Stimulated activated CD4-positive, alpha-beta T cell treated with anti-CD3 and anti-CD28 coated beads, Interleukin-1b, Interleukin-23, amount 100 ng/mL, for 24 hours (primary cell): ENCODE measurements around the gene IQUB.
"Not testable (repeated sequence)": the region's sequence is repeated elsewhere in the genome, so short reads cannot be mapped to it uniquely, and the experiment has no call there.

Experiments
- DNase-seq, 4 experiments: peaks; one replicate each; pipeline ENCODE4 v3.0.0-alpha.2; 2020; ENCODE audit warnings: low read depth in 4 of 4, low spot score in 1 of 4

Gene IQUB

DNA sequence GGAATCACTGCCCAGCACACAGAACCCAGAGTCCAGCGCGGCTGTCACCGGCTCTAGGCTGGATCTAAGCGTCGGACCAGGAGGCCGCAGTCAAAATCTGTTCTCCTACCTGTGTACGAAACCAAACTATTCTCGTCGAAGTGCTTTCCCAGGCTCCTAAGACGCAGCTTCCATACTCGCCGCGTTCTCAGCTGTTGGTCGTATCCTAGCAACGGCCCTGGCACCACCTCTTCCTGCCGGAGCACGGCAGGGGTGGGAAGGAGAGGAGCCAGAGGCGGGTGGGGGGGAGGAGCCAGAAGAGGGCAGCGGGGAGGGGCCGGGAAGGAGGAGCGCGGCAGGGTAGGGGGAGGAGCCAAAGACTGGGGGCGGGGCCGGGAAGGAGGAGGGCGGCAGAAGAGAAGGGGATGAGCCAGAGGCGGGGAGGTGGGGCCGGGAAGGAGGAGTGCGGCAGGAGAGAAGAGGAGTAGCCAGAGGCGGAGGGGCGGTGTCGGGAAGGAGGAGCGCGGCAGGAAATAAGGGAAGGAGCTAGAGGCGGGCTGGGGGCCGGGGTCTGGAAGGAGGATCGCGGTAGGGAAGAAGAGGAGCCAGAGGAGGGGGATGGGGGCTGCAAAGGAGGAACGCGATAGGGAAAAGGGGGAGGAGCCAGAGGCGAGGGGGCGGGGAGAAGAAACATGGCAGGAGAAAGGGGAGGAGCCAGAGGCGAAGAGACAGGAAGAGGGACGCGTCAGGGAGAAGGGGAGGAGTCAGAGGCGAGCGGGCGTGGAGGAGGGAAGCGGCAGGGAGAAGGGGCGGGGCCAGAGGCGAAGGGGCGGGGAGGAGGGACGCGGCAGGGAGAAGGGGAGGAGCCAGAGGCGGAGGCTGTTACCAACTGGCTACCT, at the start of gene IQUB:
Gene IQUB, minus strand, starts transcription at position 213 of the 878 bp plus-strand sequence. CDS start 22,255 bp downstream, outside the sequence.
- DNase-seq, result peak; percentile 93 to 100 (median 94)

DNA sequence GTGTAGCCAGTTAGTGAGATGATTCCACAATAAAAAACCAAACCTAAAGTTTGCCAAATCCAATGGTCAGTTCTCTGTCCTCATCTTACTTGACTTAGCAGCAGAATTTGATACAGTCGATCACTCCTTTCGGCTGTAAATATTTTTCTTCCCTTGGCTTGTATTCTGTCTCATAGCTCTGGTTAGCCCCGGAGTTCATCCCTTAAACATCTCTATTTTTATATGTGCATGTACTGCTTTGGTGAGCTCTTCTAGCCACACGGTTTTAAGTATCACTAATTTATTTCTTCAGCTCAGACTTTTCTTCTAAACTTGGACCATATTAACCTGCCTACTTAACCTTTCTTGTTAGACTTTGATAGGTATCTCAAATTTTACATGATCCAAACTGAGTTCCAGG, 49.4 kb upstream of the IQUB start:
- no peak for DNase-seq

GRCh38 chr7:123581162-123581459, 46.7 kb upstream of the IQUB start:
- no peak for DNase-seq

DNA sequence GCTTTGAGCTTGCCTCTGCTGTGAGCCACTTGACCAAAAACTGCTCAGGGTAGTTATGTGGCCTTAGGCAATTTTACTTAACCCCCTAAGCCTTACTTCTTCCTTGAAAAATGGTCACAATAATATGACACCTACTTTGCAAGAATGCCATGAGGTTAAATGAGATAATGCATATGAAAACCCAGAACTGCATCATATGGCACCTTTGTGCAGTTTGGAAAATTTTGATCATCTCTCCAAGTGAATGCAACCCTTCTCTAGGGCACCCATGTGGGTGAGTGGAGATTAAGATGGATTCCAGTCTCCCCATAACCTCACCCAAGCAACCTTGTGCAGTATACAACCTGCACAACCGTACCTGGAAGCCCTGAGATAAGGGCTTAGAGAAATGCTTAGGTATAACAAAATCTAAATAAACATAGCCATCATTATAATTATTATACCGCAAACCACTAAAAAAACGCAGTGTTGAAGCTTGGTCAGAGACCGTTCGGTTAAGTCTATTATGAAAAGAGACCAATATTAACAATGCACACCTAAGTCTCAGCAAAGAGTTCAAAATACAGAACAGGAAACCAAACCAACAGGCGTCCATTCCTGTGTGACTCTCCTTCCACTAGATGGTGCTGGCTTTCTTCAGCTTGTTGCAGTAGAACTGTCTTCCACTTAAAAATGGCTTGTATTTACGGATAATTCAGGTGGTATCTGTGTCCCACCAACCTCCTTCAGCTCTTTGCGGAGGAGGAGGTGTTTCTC, 46.2 kb upstream of the IQUB start:
- DNase-seq, result no peak

DNA sequence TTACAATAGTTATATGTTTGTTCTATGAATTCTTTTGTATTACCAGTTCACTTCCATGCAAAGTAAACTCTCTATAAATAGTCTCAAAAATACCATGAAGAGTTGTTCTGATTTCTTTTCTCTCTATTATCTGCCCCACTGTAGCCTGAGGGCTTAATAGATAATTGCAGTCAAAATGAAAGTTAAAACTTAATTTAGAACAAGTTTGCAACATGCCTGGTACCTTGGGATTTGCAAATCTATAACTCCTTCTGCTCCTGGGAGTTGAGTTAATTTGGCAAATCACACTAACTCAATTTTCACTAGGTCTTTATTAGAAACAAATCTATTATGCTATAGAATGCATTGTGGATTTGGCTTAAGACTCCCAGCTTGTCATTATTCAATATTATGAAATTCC, 45.0 kb upstream of the IQUB start:
- DNase-seq, result no peak

GRCh38 chr7:123573896-123574467, 39.6 kb upstream of the IQUB start:
- DNase-seq, result no peak

GRCh38 chr7:123573341-123573740, 38.9 kb upstream of the IQUB start:
- no peak for DNase-seq

GRCh38 chr7:123571684-123572083, 37.3 kb upstream of the IQUB start:
- no peak for DNase-seq

- DNase-seq, result no peak
Observed at GRCh38 chr7:123571187-123571586, 36.8 kb upstream of the IQUB start.

DNA sequence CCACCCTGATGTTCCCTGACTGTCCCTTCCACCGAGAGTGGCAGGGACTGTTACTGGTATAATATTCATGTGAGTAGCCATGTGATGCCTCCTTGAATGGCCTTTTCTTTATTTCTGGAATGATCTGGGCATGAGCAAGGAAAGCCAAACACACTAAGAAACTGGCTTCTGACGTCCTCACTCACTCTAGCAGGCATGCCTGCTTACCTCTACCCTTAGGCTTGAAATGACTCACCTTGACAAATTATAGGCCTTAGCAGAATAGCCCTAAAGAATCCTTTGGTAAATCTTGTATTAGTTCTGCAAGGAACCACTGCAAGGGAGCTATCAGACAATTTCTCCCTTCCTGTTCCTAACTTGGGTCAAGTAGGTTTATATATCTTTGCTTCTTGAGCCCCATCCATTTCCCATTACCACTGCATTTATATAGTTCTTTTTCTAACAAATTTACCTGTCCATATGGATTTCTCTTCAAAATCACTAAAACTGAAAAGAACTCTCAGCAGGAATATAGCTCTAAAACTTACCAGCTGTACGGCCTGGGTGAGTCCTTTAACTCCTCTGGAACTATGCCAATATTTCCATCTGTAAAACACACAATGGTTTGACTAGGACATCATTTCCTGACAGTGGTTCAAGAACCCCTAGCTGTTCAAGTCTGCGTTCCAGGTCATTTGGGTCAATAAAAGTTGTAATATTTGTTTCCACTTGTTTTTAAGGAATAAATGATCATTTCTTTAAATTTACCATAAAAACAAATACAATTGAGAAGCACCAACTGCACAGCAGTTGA, 36.2 kb upstream of the IQUB start:
- DNase-seq, result no peak

GRCh38 chr7:123569352-123570010, 35.1 kb upstream of the IQUB start:
- no peak for DNase-seq

DNA sequence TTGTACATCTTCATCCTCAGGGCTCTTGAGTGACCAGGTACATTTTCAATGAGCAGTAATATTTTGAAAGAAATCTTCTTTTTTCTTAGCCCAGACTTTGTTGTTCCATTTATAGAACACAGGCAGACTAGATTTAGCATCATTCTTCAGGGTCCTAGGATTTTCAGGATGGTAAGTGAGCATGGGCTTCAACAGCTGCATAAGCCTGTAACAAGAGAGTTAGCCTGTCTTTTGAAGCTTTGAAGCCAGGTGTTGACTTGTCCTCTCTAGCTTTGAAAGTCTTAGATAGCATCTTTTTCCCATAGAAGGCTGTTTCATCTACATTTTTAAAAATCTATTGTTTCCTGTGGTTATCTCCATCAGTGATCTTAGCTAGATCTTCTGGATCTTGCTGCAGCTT, 27.7 kb upstream of the IQUB start:
- DNase-seq, result no peak

DNA sequence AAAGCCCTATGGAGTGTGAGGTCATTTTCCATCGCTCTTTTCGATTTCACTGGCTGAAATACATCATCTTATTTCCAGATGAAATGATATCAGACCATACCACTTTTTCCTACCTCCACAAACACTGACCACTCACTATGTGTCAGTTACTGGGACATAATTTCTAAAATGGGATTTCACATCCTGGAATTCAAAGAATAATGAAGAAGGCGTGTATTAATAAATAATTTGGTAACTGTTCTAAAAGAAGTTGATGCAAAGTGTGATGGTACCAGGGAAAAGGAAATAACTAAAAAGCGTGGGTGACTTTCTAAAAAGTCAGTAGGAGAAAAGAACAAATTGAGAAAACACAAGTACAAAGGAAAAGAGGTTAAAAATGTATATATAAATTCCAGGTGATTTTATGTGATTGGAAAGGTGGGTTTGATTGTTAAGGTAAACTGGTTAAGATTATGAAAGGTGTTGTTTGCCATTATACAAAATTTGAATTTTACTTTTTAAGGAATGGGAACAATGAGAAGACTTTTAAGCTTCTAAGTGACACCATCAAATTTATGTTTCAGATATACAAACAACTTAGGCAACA, 24.0 kb upstream of the IQUB start:
- no peak for DNase-seq

- peak; percentile 87 to 96 (median 92) for DNase-seq
Observed at GRCh38 chr7:123557398-123558288, 23.2 kb upstream of the IQUB start, which contains the start of gene NDUFA5. Gene NDUFA5, minus strand, starts transcription at chr7:123557818. Its CDS starts 23 bp downstream, at chr7:123557795.

DNA sequence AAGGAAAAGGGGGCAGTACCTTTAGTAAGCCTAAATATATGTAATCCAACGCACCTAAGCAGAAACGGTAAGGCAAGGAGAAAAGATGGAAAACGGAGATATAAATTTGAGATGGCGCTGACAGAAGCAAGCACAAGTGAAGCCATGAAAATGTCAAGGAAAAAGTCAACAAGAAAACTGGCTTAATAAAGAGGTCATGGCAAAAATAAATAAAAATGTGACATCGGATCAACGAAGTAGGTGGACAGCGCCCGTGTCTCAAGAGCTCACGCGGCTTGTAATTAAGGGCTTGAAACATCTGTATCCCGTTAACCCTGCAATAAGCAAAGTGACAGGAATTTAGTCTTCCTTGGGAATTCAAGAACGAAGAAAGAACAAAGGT, 22.6 kb upstream of the IQUB start:
- no peak for DNase-seq

DNA sequence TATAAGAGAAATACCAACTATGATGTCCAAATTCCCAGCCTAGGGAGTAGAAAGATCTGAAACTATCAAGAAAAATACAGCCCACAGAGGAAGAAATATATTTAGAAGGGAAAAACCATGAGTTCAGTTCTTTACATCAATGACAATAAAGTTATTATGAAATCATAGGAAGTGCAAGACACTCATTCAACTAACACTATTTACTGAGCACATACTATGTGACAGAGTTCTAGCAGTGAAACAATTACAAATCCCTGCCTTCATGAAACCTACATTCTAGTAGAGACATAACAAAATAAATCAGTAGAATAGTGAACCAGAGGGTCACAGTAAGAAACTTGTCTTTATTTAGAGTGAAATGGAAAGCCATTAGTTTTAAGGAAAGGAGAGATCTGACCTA, 21.1 kb upstream of the IQUB start:
- no peak for DNase-seq

DNA sequence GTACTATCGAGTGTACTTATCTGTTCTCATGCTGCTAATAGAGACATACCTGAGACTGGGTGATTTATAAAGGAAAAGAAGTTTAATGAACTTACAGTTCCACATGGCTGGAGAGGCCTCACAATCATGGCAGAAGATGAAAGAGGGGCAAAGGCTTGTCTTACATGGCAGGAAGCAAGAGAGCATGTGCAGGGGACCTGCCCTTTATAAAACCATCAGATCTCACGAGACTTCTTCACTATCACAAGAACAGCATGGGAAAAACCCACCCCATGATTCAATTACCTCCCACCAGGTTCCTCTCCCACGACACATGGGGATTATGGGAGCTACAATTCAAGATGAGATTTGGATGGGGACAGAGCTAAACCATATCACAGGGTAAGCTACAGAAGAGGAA, 18.8 kb upstream of the IQUB start:
- no peak for DNase-seq

GRCh38 chr7:123552641-123553040, 18.2 kb upstream of the IQUB start:
- DNase-seq, result no peak

GRCh38 chr7:123552134-123552533, 17.7 kb upstream of the IQUB start:
- DNase-seq, result not testable (repeated sequence)
